ENCODE measurements around the gene ZNF672.

Gene ZNF672

GRCh38 chr1:248843687-248844086 is 5.7 kb downstream of the ZNF672 start:
- no peak for FAIRE-seq
- no peak for DNase-seq (ENCODE audit: insufficient read length, low spot score)
- TF ChIP-seq CTCF (IDR thresholded peaks at IDR 0.05; ENCODE audit: insufficient read depth, missing control alignments), result no peak

GRCh38 chr1:248844526-248844925 is 6.5 kb downstream of the ZNF672 start:
- FAIRE-seq, result no peak
- no peak for TF ChIP-seq CTCF (IDR thresholded peaks at IDR 0.05; ENCODE audit: insufficient read depth, missing control alignments)
- DNase-seq (ENCODE audit: insufficient read length, low spot score), result no peak

- no peak for TF ChIP-seq CTCF (IDR thresholded peaks at IDR 0.05; ENCODE audit: insufficient read depth, missing control alignments)
- no peak for DNase-seq (ENCODE audit: insufficient read length, low spot score)
- FAIRE-seq, result no peak
Measured at GRCh38 chr1:248847181-248847955, 9.3 kb downstream of the ZNF672 start.

DNA sequence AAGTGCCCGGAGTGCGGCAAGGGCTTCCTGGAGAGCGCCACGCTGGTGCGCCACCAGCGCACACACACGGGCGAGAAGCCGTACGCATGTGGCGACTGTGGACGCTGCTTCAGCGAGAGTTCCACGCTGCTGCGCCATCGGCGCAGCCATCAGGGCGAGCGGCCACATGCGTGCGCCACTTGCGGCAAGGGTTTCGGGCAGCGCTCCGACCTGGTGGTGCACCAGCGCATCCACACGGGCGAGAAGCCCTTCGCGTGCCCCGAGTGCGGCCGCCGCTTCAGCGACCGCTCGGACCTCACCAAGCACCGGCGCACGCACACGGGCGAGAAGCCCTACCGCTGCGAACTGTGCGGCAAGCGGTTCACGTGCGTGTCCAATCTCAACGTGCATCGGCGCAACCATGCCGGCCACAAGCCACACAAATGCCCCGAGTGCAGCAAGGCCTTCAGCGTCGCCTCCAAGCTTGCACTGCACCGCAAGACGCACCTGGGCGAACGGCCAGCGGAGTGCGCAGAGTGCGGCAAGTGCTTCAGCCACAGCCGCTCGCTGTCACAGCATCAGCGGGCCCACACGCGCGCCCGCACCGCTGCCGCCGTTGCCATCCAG is 10.0 kb downstream of the ZNF672 start:
- no peak for FAIRE-seq
- no peak for TF ChIP-seq CTCF (IDR thresholded peaks at IDR 0.05; ENCODE audit: insufficient read depth, missing control alignments)
- DNase-seq (ENCODE audit: insufficient read length, low spot score), result no peak

DNA sequence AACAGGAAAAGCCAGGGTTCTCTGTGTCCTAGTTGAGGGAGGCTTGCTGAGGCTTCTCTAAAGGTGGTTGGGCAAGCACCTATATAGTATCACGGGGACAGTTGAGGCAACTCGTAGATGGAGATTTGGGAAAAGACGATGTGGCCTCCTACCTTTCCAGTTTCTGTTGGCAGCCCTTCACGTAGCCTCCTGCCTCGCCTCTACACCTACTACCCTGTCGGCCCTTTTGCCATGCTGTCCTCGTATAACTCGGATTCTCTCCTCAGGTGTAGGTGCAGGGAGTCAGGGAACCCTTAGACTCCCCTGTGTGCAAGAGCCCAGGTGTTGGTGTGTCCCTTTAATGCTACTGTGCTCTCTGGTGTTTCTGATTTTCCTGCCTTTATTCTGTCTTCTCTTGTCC is 10.6 kb downstream of the ZNF672 start:
- DNase-seq (ENCODE audit: insufficient read length, low spot score) (no peak), FAIRE-seq (no peak)
- no peak for TF ChIP-seq CTCF (IDR thresholded peaks at IDR 0.05; ENCODE audit: insufficient read depth, missing control alignments)

GRCh38 chr1:248849152-248849551 is 11.1 kb downstream of the ZNF672 start:
- DNase-seq (ENCODE audit: insufficient read length, low spot score) (no peak), FAIRE-seq (no peak)
- no peak for TF ChIP-seq CTCF (IDR thresholded peaks at IDR 0.05; ENCODE audit: insufficient read depth, missing control alignments)

GRCh38 chr1:248849637-248850036 is 11.6 kb downstream of the ZNF672 start:
- FAIRE-seq, result no peak
- DNase-seq (ENCODE audit: insufficient read length, low spot score), result no peak

More at GRCh38 chr1:248849637-248850036, 11.6 kb downstream of the ZNF672 start:
- no peak for TF ChIP-seq CTCF (IDR thresholded peaks at IDR 0.05; ENCODE audit: insufficient read depth, missing control alignments)
